Testis (tissue), 3 donors: ENCODE data around the gene OR2D3. TPM values are rescaled to one million over a fixed set of nuclear protein-coding genes. Genes with fewer than 3 reads are reported as not detected.
"Not testable (repeated sequence)": the region's sequence is repeated elsewhere in the genome, so short reads cannot be mapped to it uniquely, and the experiment has no call there.

Experiments
- DNase-seq: peaks from one replicate; pipeline ENCODE4 v3.0.0-alpha.2; 2019
- H3K27ac ChIP-seq, 2 donors: fragments of 200-600 bp; sonication (generic); one replicate each; pipeline ENCODE4 v1.5.1; 2019
- H3K27me3 ChIP-seq: fragments of 200-600 bp; sonication (generic); one replicate; pipeline ENCODE4 v1.5.1; 2019
- H3K36me3 ChIP-seq: fragments of 200-600 bp; sonication (generic); one replicate; pipeline ENCODE4 v1.5.1; 2017; ENCODE audit warnings: low read depth; ENCODE audit errors: missing control alignments
- H3K4me1 ChIP-seq: fragments of 200-600 bp; sonication (generic); one replicate; pipeline ENCODE4 v1.5.1; 2019
- H3K4me3 ChIP-seq, 2 donors: fragments of 200-600 bp; sonication (generic); one replicate each; pipeline ENCODE4 v1.5.1; 2017 to 2019
- H3K9me3 ChIP-seq: fragments of 200-600 bp; sonication (generic); one replicate; pipeline ENCODE4 v1.5.1; 2017
- POLR2A ChIP-seq: fragments of 450-650 bp; IDR thresholded peaks from one replicate; pipeline ENCODE4 v1.6.1; 2017; ENCODE audit warnings: antibody characterized with exemption, mild to moderate bottlenecking, moderate library complexity
- WGBS, 2 donors: methylation state at CpG; one replicate each; pipeline ENCODE4 v1.1.5; 2018; 5-methylcytosine and 5-hydroxymethylcytosine counted together
- intact Hi-C: fragments of 100-400 bp; cut with DNase I; formaldehyde crosslinking; loops from one replicate; pipeline ENCODE4 v1.15.1; 2023; ENCODE audit warnings: low total_unique reads
- polyA plus RNA-seq: library from polyadenylated mRNA; stranded (reverse); fragments of 350-450 nt; fragmentation: Illumina TruSeq; extraction: RNeasy Lipid Tissue Mini Kit (QIAGEN cat#74804); gene quantifications from one replicate; pipeline ENCODE4 v1.2.3, GENCODE V29; 2014; ENCODE audit warnings: low read depth, low replicate concordance; ENCODE audit not compliant: insufficient read depth
- total RNA-seq, 2 donors: library from RNA; depleted of rRNA; stranded (reverse); fragments of >200 nt; gene quantifications; one replicate each; pipeline ENCODE4 v1.2.3, GENCODE V29; 2016
- TF ChIP-seq, protein P1 (sequence below), 3 experiments: fragments of 450-650 bp in 2 of 3; fragments of 200-600 bp in 1 of 3; sonication (generic) in 1 of 3; IDR thresholded peaks; one replicate each; pipeline ENCODE4 v1.5.1; 2016 to 2019; ENCODE audit warnings: antibody characterized with exemption in 3 of 3, mild to moderate bottlenecking in 2 of 3, moderate library complexity in 1 of 3

The OR2D3 gene
- total and polyA plus RNA-seq, 3 donors from 2014 or later = not detected

DNA sequence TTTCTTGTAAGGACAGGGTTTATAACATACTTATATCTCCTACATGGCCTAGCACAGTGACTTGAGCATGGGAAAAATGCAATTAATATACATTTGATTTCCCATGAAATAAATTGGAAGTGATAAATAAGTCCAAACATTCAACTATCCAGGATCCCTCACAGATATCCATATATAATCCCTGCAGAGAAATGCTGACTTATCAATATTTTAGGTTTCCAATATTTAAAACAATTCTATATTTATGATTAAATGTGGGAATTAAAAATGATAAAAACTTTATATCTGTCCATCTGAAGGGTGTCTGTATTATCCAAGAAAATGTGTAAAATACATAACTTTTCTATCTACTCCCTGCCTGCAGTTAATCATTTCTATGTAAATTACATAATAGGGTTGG, 38.1 kb upstream of the OR2D3 start:
- H3K4me3 ChIP-seq = no peak overlapping the region
- no peaks in the 10 kb centered on the region for H3K36me3 ChIP-seq
- no peaks in the 10 kb centered on the region for H3K27me3 ChIP-seq
- DNase-seq = no peak
- intact Hi-C loops = no loop called here
- no peaks in the 10 kb centered on the region for H3K4me1 ChIP-seq
- TF ChIP-seq, protein P1, sequence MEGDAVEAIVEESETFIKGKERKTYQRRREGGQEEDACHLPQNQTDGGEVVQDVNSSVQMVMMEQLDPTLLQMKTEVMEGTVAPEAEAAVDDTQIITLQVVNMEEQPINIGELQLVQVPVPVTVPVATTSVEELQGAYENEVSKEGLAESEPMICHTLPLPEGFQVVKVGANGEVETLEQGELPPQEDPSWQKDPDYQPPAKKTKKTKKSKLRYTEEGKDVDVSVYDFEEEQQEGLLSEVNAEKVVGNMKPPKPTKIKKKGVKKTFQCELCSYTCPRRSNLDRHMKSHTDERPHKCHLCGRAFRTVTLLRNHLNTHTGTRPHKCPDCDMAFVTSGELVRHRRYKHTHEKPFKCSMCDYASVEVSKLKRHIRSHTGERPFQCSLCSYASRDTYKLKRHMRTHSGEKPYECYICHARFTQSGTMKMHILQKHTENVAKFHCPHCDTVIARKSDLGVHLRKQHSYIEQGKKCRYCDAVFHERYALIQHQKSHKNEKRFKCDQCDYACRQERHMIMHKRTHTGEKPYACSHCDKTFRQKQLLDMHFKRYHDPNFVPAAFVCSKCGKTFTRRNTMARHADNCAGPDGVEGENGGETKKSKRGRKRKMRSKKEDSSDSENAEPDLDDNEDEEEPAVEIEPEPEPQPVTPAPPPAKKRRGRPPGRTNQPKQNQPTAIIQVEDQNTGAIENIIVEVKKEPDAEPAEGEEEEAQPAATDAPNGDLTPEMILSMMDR (IDR thresholded peaks at IDR 0.05) = no peak
- TF ChIP-seq POLR2A = no peak
- no peaks in the 10 kb centered on the region for H3K9me3 ChIP-seq
- H3K27ac ChIP-seq = no peak overlapping the region

DNA sequence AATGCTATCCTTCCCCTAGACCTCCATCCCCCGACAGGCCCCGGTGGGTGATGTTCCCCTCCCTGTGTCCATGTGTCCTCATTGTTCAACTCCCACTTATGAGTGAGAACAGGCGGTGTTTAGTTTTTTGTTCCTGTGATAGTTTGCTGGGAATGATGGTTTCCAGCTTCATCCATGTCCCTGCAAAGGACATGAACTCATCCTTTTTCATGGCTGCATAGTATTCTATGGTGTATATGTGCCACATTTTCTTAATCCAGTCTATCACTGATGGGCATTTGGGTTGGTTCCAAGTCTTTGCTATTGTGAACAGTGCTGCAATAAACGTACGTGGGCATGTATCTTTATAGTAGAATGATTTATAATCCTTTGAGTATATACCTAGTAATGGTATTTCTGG, 33.1 kb upstream of the OR2D3 start:
- H3K9me3 ChIP-seq, intact Hi-C loops, H3K27me3 ChIP-seq, H3K4me3 ChIP-seq, H3K27ac ChIP-seq, DNase-seq, H3K36me3 ChIP-seq, H3K4me1 ChIP-seq: not testable (repeated sequence)
- WGBS, 2 donors = 93 to 95% methylated on average over 5 of the region's 5 CpGs

DNA sequence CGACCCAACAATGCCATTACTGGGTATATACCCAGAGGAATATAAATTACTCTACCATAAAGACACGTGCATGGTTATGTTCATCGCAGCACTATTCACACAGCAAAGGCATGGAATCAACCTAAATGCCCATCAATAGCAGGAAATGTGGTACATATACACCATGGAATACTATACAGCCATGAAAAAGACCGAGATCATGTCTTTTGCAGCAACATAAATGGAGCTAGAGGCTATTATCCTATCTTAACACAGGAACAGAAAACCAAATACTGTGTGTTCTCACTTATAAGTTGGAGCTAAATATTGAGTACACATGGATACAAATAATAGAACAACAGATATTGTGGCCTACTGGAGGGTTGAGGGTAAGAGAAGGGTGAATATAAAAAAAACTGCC, 32.0 kb upstream of the OR2D3 start:
- Histone ChIP-seq H3K4me3 (no peak overlapping the region), H3K36me3 (no peaks in the 10 kb centered on the region), H3K9me3 (no peaks in the 10 kb centered on the region), H3K27ac (no peak overlapping the region), H3K27me3 (no peaks in the 10 kb centered on the region), H3K4me1 (no peaks in the 10 kb centered on the region)
- no peak for TF ChIP-seq POLR2A
- TF ChIP-seq, protein P1 (IDR thresholded peaks at IDR 0.05) = no peak
- WGBS, 2 donors = 93 to 98% methylated on average over 4 of the region's 4 CpGs
- DNase-seq = no peak
- intact Hi-C loops = no loop called here

DNA sequence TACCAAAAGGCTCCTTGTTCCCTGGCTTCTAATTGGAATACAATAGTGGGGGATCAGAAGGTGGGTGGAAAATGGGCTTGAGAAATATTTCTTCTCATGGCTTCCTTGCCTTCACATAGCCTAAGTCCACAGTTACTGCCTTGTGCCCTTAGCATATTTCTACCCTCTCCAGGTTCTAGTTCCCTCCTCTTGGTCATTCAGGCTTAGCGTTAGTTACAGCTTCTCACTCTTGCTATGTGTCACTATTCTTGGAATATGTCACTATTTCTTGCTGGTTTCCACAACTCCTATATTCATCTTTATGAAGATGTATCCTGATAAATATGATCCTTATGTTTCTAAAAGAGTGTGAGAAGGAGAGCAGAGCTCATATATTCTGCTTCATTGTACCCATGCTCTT, 31.0 kb upstream of the OR2D3 start:
- Histone ChIP-seq H3K36me3 (no peaks in the 10 kb centered on the region), H3K27ac (no peak overlapping the region), H3K27me3 (no peaks in the 10 kb centered on the region), H3K4me1 (no peaks in the 10 kb centered on the region), H3K9me3 (no peaks in the 10 kb centered on the region), H3K4me3 (no peak overlapping the region)
- 93 to 95% methylated on average over 1 of the region's 1 CpG for WGBS, 2 donors
- no peak for TF ChIP-seq POLR2A
- TF ChIP-seq, protein P1 (IDR thresholded peaks at IDR 0.05) = no peak
- intact Hi-C loops = no loop called here
- DNase-seq = no peak

DNA sequence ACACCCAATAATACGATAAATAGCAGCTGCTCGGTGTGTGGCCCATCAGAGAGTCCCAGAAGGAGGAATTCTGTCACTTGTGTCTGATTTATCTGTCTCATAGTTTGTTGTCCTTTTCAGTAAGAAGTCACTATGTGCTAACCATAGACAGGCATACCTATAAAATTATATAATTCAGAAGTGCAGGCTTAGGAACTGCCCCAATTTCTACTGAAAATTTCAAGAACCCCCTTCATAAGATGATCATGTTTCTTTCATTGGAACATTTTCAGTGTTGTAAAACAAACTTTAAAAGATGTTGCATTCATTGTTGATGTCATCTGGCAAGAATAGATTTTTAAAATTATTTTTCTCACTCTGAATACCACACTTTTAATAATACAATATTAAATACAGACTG, 28.4 kb upstream of the OR2D3 start, which contains the start of gene OR2D2:
Gene OR2D2, minus strand, starts transcription at position 101 of the 400 bp plus-strand sequence. Its CDS starts 0 bp downstream, at position 101.
- H3K36me3 ChIP-seq = no peaks in the 10 kb centered on the region
- no peak within 1 kb of the TSS for H3K27ac ChIP-seq
- TF ChIP-seq POLR2A = no peak
- TF ChIP-seq, protein P1 (IDR thresholded peaks at IDR 0.05) = no peak
- no peaks in the 10 kb centered on the region for H3K4me1 ChIP-seq
- no peaks in the 10 kb centered on the region for H3K27me3 ChIP-seq
- H3K9me3 ChIP-seq = no peaks in the 10 kb centered on the region
- intact Hi-C loops = no loop called here
- no peak for DNase-seq
- WGBS, 2 donors = 97% methylated on average over 2 of the region's 2 CpGs
- H3K4me3 ChIP-seq = no peak within 1 kb of the TSS
